GM10847 (cell line): Measurements from ENCODE around the gene AGAP1.

Source experiments
- POLR2A ChIP-seq: IDR thresholded peaks from 2 replicates; pipeline ENCODE4 v1.6.1; 2011; ENCODE audit not compliant: insufficient read length; ENCODE audit errors: extremely low read depth

The AGAP1 gene

GRCh38 chr2:236045251-236046235, 551.7 kb downstream of the AGAP1 start:
- no peak for TF ChIP-seq POLR2A

- no peak for TF ChIP-seq POLR2A
Observed at GRCh38 chr2:236046715-236047114, 552.9 kb downstream of the AGAP1 start.

- TF ChIP-seq POLR2A, result no peak
Observed at GRCh38 chr2:236047176-236047575, 553.3 kb downstream of the AGAP1 start.

- no peak for TF ChIP-seq POLR2A
Observed at GRCh38 chr2:236047886-236048540, 554.2 kb downstream of the AGAP1 start.

- TF ChIP-seq POLR2A, result no peak
Observed at GRCh38 chr2:236049981-236050380, 556.1 kb downstream of the AGAP1 start.

GRCh38 chr2:236051351-236051750, 557.5 kb downstream of the AGAP1 start:
- no peak for TF ChIP-seq POLR2A

GRCh38 chr2:236051806-236052205, 558.0 kb downstream of the AGAP1 start:
- no peak for TF ChIP-seq POLR2A

- TF ChIP-seq POLR2A, result no peak
Observed at GRCh38 chr2:236052206-236052605, 558.4 kb downstream of the AGAP1 start.

- TF ChIP-seq POLR2A, result no peak
Observed at GRCh38 chr2:236052926-236053821, 559.3 kb downstream of the AGAP1 start.

GRCh38 chr2:236054125-236054524, 560.3 kb downstream of the AGAP1 start:
- no peak for TF ChIP-seq POLR2A

- no peak for TF ChIP-seq POLR2A
Observed at GRCh38 chr2:236054621-236055305, 560.9 kb downstream of the AGAP1 start.

- TF ChIP-seq POLR2A, result no peak
Observed at GRCh38 chr2:236055471-236055870, 561.6 kb downstream of the AGAP1 start.

- no peak for TF ChIP-seq POLR2A
Observed at GRCh38 chr2:236056141-236056540, 562.3 kb downstream of the AGAP1 start.

GRCh38 chr2:236057375-236057774, 563.5 kb downstream of the AGAP1 start:
- TF ChIP-seq POLR2A, result no peak

GRCh38 chr2:236061497-236061896, 567.7 kb downstream of the AGAP1 start:
- TF ChIP-seq POLR2A, result no peak
